ENCODE measurements around the gene REG4. TPM values are rescaled to one million over a fixed set of nuclear protein-coding genes. Genes with fewer than 3 reads are reported as not detected.

Gene REG4
- total RNA-seq, 6 donors from 2014 or later, result not detected

GRCh38 chr1:119795261-119796200 is 15.7 kb downstream of the REG4 start:
- DNase-seq (no peak), ATAC-seq (ENCODE audit: low FRiP score in 2 of 2) (peak in 1 of 2 donors; percentile 56)
- WGBS, 2 donors, result 78 to 83% methylated on average over 9 of the region's 9 CpGs
- Histone ChIP-seq H3K9me3 (no peaks in the 10 kb centered on the region), H3K27ac (no peak overlapping the region), H3K4me1 (no peaks in the 10 kb centered on the region), H3K36me3 (no peaks in the 10 kb centered on the region), H3K4me3 (no peak overlapping the region), H3K27me3 (no peaks in the 10 kb centered on the region)
- TF ChIP-seq CTCF (IDR thresholded peaks at IDR 0.05) (no peak), POLR2A (IDR thresholded peaks at IDR 0.05) (no peak), POLR2AphosphoS5 (IDR thresholded peaks at IDR 0.05) (no peak), EP300 (IDR thresholded peaks at IDR 0.05) (no peak)

- no peak for ATAC-seq (ENCODE audit: low FRiP score in 2 of 2)
- DNase-seq, result no peak
- no peak overlapping the region for H3K4me3 ChIP-seq
- no peak overlapping the region for H3K27ac ChIP-seq
- no peaks in the 10 kb centered on the region for H3K36me3 ChIP-seq
- H3K9me3 ChIP-seq, result no peaks in the 10 kb centered on the region
- H3K4me1 ChIP-seq, result no peaks in the 10 kb centered on the region
- 79 to 89% methylated on average over 3 of the region's 3 CpGs for WGBS, 2 donors
- TF ChIP-seq POLR2A (IDR thresholded peaks at IDR 0.05), result no peak
- no peak for TF ChIP-seq POLR2AphosphoS5 (IDR thresholded peaks at IDR 0.05)
- no peaks in the 10 kb centered on the region for H3K27me3 ChIP-seq
Observed at GRCh38 chr1:119794876-119795240, 16.4 kb downstream of the REG4 start.

GRCh38 chr1:119794230-119794875 is 16.9 kb downstream of the REG4 start:
- H3K4me3 ChIP-seq, result no peak overlapping the region
- no peaks in the 10 kb centered on the region for H3K4me1 ChIP-seq
- ATAC-seq (ENCODE audit: low FRiP score in 2 of 2) (no peak), DNase-seq (no peak)
- H3K36me3 ChIP-seq, result no peaks in the 10 kb centered on the region
- TF ChIP-seq POLR2A (IDR thresholded peaks at IDR 0.05) (no peak), CTCF (IDR thresholded peaks at IDR 0.05) (no peak), POLR2AphosphoS5 (IDR thresholded peaks at IDR 0.05) (no peak), EP300 (IDR thresholded peaks at IDR 0.05) (no peak)
- no peaks in the 10 kb centered on the region for H3K9me3 ChIP-seq
- no peaks in the 10 kb centered on the region for H3K27me3 ChIP-seq
- no peak overlapping the region for H3K27ac ChIP-seq
- 66 to 81% methylated on average over 8 of the region's 8 CpGs for WGBS, 2 donors

- no peak for TF ChIP-seq CTCF (IDR thresholded peaks at IDR 0.05)
- no peak for TF ChIP-seq EP300 (IDR thresholded peaks at IDR 0.05)
- TF ChIP-seq POLR2A (IDR thresholded peaks at IDR 0.05), result no peak
- no peak for TF ChIP-seq POLR2AphosphoS5 (IDR thresholded peaks at IDR 0.05)
- no peak overlapping the region for H3K27ac ChIP-seq
- H3K27me3 ChIP-seq, result no peaks in the 10 kb centered on the region
- no peaks in the 10 kb centered on the region for H3K4me1 ChIP-seq
- H3K4me3 ChIP-seq, result no peak overlapping the region
- DNase-seq, result no peak
- WGBS, 2 donors, result 91 to 99% methylated on average over 4 of the region's 4 CpGs
- no peak for ATAC-seq (ENCODE audit: low FRiP score in 2 of 2)
- no peaks in the 10 kb centered on the region for H3K36me3 ChIP-seq
- no peaks in the 10 kb centered on the region for H3K9me3 ChIP-seq
Observed at GRCh38 chr1:119791377-119791776, 19.9 kb downstream of the REG4 start.

- Histone ChIP-seq H3K4me3 (no peak overlapping the region), H3K27ac (no peak overlapping the region), H3K4me1 (no peaks in the 10 kb centered on the region), H3K9me3 (no peaks in the 10 kb centered on the region), H3K36me3 (no peaks in the 10 kb centered on the region), H3K27me3 (no peaks in the 10 kb centered on the region)
- DNase-seq (no peak), ATAC-seq (ENCODE audit: low FRiP score in 2 of 2) (no peak)
- TF ChIP-seq CTCF (IDR thresholded peaks at IDR 0.05), result no peak
- TF ChIP-seq POLR2A (IDR thresholded peaks at IDR 0.05), result no peak
- no peak for TF ChIP-seq POLR2AphosphoS5 (IDR thresholded peaks at IDR 0.05)
- TF ChIP-seq EP300 (IDR thresholded peaks at IDR 0.05), result no peak
- WGBS, 2 donors, result 68 to 72% methylated on average over 9 of the region's 9 CpGs
Observed at GRCh38 chr1:119790451-119791198, 20.6 kb downstream of the REG4 start.
